ENCODE measurements around the gene ANKHD1. TPM values are rescaled to one million over a fixed set of nuclear protein-coding genes. Genes with fewer than 3 reads are reported as not detected.
"Not testable (repeated sequence)": the region's sequence is repeated elsewhere in the genome, so short reads cannot be mapped to it uniquely, and the experiment has no call there.

Gene ANKHD1
- total RNA-seq, 1 experiment from 2014 or later, result 43.9 TPM

GRCh38 chr5:140413230-140413629, 11.6 kb downstream of the ANKHD1 start:
- in situ Hi-C loops (cut with HindIII; ENCODE audit: low pct_unique_long_range_greater_than_20kb, low sequenced_read_pairs), result no loop called here
- DNase-seq (ENCODE audit: low read depth), result no peak

DNA sequence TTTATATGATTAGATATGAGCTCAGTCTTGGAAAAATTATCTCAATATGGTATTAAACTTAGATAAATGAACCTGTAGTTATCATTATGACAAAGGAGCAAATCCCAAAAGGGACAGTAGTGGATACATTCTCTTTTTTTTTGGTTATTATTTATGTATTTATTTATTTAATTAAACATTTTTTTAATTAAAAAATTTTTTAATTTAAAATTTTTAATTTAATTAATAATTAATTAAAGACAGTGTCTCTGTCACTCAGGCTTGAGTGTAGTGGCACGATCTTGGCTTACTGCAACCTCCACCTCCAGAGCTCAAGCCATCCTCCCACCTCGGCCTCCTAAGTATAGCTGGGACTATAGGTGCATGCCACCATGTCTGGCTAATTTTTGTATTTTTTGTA, 15.6 kb downstream of the ANKHD1 start:
- in situ Hi-C loops (cut with HindIII; ENCODE audit: low pct_unique_long_range_greater_than_20kb, low sequenced_read_pairs), result no loop called here
- no peak for DNase-seq (ENCODE audit: low read depth)

- DNase-seq (ENCODE audit: low read depth), result no peak
- in situ Hi-C loops (cut with HindIII; ENCODE audit: low pct_unique_long_range_greater_than_20kb, low sequenced_read_pairs), result no loop called here
Observed at GRCh38 chr5:140418862-140419520, 17.4 kb downstream of the ANKHD1 start.

- in situ Hi-C loops (cut with HindIII; ENCODE audit: low pct_unique_long_range_greater_than_20kb, low sequenced_read_pairs), result no loop called here
- no peak for DNase-seq (ENCODE audit: low read depth)
Observed at GRCh38 chr5:140420226-140420570, 18.6 kb downstream of the ANKHD1 start.

DNA sequence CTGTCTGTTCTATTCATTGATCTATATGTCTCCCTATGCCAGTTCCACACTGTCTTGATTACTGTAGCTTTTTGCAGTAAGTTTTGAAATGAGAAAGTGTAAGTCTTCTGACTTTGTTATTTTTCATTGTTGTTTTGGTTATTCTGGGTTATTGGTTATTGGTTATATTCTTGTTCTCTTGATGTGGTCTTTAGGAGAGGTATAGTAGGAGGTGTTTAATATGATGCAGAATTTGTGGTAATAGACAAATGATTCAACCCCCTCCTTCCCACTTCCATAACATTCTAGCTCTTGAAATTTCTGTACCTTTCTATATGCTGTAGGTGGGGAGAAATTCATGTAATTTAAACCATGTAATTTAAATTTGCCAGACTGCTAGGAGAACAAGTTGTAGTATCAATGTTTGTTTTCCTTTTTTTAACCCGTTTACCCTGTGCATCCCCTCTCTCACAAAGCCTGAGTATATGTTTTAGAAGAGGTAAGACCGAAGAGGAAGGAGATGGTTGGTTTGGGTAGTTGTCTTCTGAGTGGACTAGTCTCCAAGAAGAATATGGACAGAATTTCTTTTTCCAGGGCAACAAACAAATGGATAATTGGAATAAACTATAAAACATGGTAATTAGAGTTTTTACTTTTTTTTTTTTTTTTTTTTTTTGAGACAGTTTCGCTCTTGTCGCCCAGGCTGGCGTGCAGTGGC, 19.2 kb downstream of the ANKHD1 start:
- no peak for DNase-seq (ENCODE audit: low read depth)
- in situ Hi-C loops (cut with HindIII; ENCODE audit: low pct_unique_long_range_greater_than_20kb, low sequenced_read_pairs), result no loop called here

GRCh38 chr5:140421375-140421774, 19.7 kb downstream of the ANKHD1 start:
- in situ Hi-C loops (cut with HindIII; ENCODE audit: low pct_unique_long_range_greater_than_20kb, low sequenced_read_pairs); DNase-seq (ENCODE audit: low read depth): not testable (repeated sequence)

DNA sequence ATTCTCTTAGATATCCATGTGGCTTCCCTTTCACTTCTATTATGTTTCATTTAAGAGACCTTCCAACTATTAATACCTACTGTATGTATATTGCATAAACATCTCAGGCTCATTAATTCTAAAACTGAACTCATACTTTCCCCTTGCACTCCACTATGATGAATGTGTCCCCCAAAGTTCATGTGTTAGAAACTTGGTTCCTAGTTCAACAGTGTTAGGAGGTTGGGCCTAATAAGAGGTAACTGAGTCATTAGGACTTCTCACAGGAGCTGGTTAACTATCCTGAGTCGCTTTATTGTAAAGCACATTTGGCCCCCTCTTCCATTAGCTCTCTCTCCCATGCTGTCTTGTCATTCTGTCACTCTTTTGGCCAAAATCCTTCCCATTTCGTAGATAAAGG, 22.0 kb downstream of the ANKHD1 start:
- no peak for DNase-seq (ENCODE audit: low read depth)
- in situ Hi-C loops (cut with HindIII; ENCODE audit: low pct_unique_long_range_greater_than_20kb, low sequenced_read_pairs), result no loop called here

GRCh38 chr5:140424135-140424534, 22.5 kb downstream of the ANKHD1 start:
- in situ Hi-C loops (cut with HindIII; ENCODE audit: low pct_unique_long_range_greater_than_20kb, low sequenced_read_pairs), result no loop called here
- no peak for DNase-seq (ENCODE audit: low read depth)

DNA sequence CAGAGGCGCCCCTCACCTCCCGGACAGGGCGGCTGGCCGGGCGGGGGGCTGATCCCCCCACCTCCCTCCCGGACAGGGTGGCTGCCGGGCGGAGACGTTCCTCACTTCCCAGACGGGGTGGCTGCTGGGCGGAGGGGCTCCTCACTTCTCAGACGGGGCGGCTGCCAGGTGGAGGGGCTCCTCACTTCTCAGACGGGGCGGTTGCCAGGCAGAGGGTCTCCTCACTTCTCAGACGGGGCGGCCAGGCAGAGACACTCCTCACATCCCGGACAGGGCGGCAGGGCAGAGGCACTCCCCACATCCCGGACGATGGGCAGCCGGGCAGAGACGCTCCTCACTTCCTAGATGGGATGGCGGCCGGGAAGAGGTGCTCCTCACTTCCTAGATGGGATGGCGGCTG, 26.1 kb downstream of the ANKHD1 start:
- in situ Hi-C loops (cut with HindIII; ENCODE audit: low pct_unique_long_range_greater_than_20kb, low sequenced_read_pairs); DNase-seq (ENCODE audit: low read depth): not testable (repeated sequence)

- in situ Hi-C loops (cut with HindIII; ENCODE audit: low pct_unique_long_range_greater_than_20kb, low sequenced_read_pairs), result no loop called here
Observed at GRCh38 chr5:140429724-140430123, 28.1 kb downstream of the ANKHD1 start.

DNA sequence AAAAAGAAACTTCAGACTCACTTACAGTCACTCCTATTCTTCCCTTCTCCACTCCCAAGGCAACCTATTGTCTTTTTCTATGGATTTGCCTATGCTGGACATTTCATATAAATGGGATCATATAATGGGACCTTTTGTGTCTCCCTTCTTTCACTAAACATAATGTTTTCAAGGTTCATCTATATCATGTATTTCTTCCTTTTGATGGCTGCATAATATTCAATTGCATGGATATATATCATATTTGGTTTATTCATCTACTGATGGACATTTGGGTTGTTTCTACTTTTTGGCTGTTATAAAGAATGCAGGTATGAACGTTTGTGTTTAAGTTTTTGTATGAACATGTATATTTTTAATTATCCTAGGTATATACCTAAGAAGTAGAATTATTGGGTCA, 30.6 kb downstream of the ANKHD1 start:
- DNase-seq (ENCODE audit: low read depth), result no peak
- in situ Hi-C loops (cut with HindIII; ENCODE audit: low pct_unique_long_range_greater_than_20kb, low sequenced_read_pairs), result no loop called here

More at GRCh38 chr5:140429724-140430123, 28.1 kb downstream of the ANKHD1 start:
- no peak for DNase-seq (ENCODE audit: low read depth)

GRCh38 chr5:140432916-140433315, 31.3 kb downstream of the ANKHD1 start:
- in situ Hi-C loops (cut with HindIII; ENCODE audit: low pct_unique_long_range_greater_than_20kb, low sequenced_read_pairs), result no loop called here
- no peak for DNase-seq (ENCODE audit: low read depth)

GRCh38 chr5:140457368-140457767, 55.7 kb downstream of the ANKHD1 start:
- in situ Hi-C loops (cut with HindIII; ENCODE audit: low pct_unique_long_range_greater_than_20kb, low sequenced_read_pairs); DNase-seq (ENCODE audit: low read depth): not testable (repeated sequence)

- DNase-seq (ENCODE audit: low read depth), result no peak
- in situ Hi-C loops (cut with HindIII; ENCODE audit: low pct_unique_long_range_greater_than_20kb, low sequenced_read_pairs), result no loop called here
Observed at GRCh38 chr5:140466981-140467742, 65.5 kb downstream of the ANKHD1 start.

DNA sequence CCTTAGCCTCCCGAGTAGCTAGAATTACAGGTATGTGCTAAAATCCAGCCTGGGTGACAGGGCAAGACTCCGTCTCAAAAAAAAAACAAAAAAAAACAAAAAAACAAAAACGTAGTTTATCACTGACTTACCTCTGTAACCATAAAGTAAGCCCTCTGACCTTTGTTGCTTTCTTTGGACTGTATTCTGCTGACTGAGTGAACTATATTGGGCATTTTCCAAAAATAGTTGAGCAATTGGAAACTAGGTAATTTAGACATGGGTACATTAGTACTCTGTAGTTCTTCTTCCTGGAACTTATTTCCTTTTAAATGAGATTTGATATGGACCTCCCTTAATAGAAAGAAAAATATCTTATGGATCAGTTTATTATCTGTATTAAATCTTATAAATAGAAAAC, 66.6 kb downstream of the ANKHD1 start:
- peak; percentile 13 for DNase-seq (ENCODE audit: low read depth)
- in situ Hi-C loops (cut with HindIII; ENCODE audit: low pct_unique_long_range_greater_than_20kb, low sequenced_read_pairs), result no loop called here

- in situ Hi-C loops (cut with HindIII; ENCODE audit: low pct_unique_long_range_greater_than_20kb, low sequenced_read_pairs), result no loop called here
- DNase-seq (ENCODE audit: low read depth), result no peak
Observed at GRCh38 chr5:140469259-140469658, 67.6 kb downstream of the ANKHD1 start.

- DNase-seq (ENCODE audit: low read depth), result no peak
- in situ Hi-C loops (cut with HindIII; ENCODE audit: low pct_unique_long_range_greater_than_20kb, low sequenced_read_pairs), result no loop called here
Observed at GRCh38 chr5:140480310-140481014, 78.8 kb downstream of the ANKHD1 start.

GRCh38 chr5:140481758-140482157, 80.1 kb downstream of the ANKHD1 start:
- no peak for DNase-seq (ENCODE audit: low read depth)
- in situ Hi-C loops (cut with HindIII; ENCODE audit: low pct_unique_long_range_greater_than_20kb, low sequenced_read_pairs), result no loop called here

GRCh38 chr5:140483055-140483454, 81.4 kb downstream of the ANKHD1 start:
- in situ Hi-C loops (cut with HindIII; ENCODE audit: low pct_unique_long_range_greater_than_20kb, low sequenced_read_pairs), result no loop called here
- DNase-seq (ENCODE audit: low read depth), result no peak
